ENCODE data around the gene NECAB3. TPM values are rescaled to one million over a fixed set of nuclear protein-coding genes. Genes with fewer than 3 reads are reported as not detected.

NECAB3 gene
- total RNA-seq, 1 donor from 2014 or later = 26.9 TPM

GRCh38 chr20:33630507-33630906, 43.7 kb downstream of the NECAB3 start:
- no peak for DNase-seq (ENCODE audit: low read depth)
- H3K4me3 ChIP-seq (ENCODE audit: low read depth, low read length) = no peak overlapping the region
- TF ChIP-seq, protein P1, sequence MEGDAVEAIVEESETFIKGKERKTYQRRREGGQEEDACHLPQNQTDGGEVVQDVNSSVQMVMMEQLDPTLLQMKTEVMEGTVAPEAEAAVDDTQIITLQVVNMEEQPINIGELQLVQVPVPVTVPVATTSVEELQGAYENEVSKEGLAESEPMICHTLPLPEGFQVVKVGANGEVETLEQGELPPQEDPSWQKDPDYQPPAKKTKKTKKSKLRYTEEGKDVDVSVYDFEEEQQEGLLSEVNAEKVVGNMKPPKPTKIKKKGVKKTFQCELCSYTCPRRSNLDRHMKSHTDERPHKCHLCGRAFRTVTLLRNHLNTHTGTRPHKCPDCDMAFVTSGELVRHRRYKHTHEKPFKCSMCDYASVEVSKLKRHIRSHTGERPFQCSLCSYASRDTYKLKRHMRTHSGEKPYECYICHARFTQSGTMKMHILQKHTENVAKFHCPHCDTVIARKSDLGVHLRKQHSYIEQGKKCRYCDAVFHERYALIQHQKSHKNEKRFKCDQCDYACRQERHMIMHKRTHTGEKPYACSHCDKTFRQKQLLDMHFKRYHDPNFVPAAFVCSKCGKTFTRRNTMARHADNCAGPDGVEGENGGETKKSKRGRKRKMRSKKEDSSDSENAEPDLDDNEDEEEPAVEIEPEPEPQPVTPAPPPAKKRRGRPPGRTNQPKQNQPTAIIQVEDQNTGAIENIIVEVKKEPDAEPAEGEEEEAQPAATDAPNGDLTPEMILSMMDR (conservative IDR thresholded peaks at IDR 0.05; ENCODE audit: low read depth, low read length) = no peak

- no peak overlapping the region for H3K4me3 ChIP-seq (ENCODE audit: low read depth, low read length)
- DNase-seq (ENCODE audit: low read depth) = no peak
- TF ChIP-seq, protein P1 (conservative IDR thresholded peaks at IDR 0.05; ENCODE audit: low read depth, low read length) = no peak
Measured at GRCh38 chr20:33629979-33630378, 44.2 kb downstream of the NECAB3 start.

GRCh38 chr20:33629533-33629932, 44.7 kb downstream of the NECAB3 start:
- TF ChIP-seq, protein P1 (conservative IDR thresholded peaks at IDR 0.05; ENCODE audit: low read depth, low read length) = no peak
- DNase-seq (ENCODE audit: low read depth) = no peak
- H3K4me3 ChIP-seq (ENCODE audit: low read depth, low read length) = no peak overlapping the region

- TF ChIP-seq, protein P1 (conservative IDR thresholded peaks at IDR 0.05; ENCODE audit: low read depth, low read length) = no peak
- H3K4me3 ChIP-seq (ENCODE audit: low read depth, low read length) = no peak overlapping the region
- DNase-seq (ENCODE audit: low read depth) = no peak
Measured at GRCh38 chr20:33627577-33628216, 46.5 kb downstream of the NECAB3 start.

- H3K4me3 ChIP-seq (ENCODE audit: low read depth, low read length) = no peak overlapping the region
- TF ChIP-seq, protein P1 (conservative IDR thresholded peaks at IDR 0.05; ENCODE audit: low read depth, low read length) = no peak
- DNase-seq (ENCODE audit: low read depth) = no peak
Measured at GRCh38 chr20:33626190-33626589, 48.0 kb downstream of the NECAB3 start.

- TF ChIP-seq, protein P1 (conservative IDR thresholded peaks at IDR 0.05; ENCODE audit: low read depth, low read length) = no peak
- H3K4me3 ChIP-seq (ENCODE audit: low read depth, low read length) = no peak overlapping the region
- DNase-seq (ENCODE audit: low read depth) = no peak
Measured at GRCh38 chr20:33624399-33624798, 49.8 kb downstream of the NECAB3 start.

DNA sequence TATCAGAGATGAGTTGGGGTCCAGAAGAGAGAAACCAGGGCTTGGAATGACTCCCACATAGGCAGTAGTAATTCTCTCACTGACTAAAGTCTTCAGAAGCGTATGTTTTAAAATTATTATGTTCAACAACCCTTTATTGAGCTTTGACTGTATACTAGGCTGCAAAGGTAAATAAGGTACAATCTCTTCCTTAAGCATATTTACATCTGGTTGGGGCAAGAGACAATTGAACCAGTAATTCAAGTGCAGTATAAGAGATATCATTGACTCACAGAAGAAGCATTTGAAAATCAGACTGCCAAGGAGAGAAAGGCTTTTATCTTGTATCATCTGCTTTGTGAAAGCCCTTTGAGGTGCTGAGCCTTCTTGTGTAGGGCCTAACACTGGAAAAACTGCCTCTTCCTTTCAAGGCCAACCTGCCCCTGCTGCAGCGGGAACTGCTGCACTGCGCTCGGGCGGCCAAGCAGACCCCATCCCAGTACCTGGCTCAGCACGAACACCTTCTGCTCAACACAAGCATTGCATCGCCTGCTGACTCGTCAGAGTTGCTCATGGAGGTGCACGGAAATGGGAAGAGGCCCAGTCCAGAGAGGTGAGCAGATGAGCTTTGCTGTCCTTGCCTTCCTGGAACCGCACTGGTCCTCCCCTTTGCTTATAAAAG, 51.4 kb downstream of the NECAB3 start:
- TF ChIP-seq, protein P1 (conservative IDR thresholded peaks at IDR 0.05; ENCODE audit: low read depth, low read length) = no peak
- no peak for DNase-seq (ENCODE audit: low read depth)
- no peak overlapping the region for H3K4me3 ChIP-seq (ENCODE audit: low read depth, low read length)

Measured in epithelial cell of proximal tubule (primary cell).